GM12872 (cell line): ENCODE results near the gene BMP6.

Source experiments
- TF ChIP-seq, protein P1 (sequence below): IDR thresholded peaks from 3 replicates; pipeline ENCODE4 v1.5.1; 2011; ENCODE audit warnings: low read depth, mild to moderate bottlenecking, low read length, moderate library complexity; ENCODE audit not compliant: insufficient read depth

The BMP6 gene

DNA sequence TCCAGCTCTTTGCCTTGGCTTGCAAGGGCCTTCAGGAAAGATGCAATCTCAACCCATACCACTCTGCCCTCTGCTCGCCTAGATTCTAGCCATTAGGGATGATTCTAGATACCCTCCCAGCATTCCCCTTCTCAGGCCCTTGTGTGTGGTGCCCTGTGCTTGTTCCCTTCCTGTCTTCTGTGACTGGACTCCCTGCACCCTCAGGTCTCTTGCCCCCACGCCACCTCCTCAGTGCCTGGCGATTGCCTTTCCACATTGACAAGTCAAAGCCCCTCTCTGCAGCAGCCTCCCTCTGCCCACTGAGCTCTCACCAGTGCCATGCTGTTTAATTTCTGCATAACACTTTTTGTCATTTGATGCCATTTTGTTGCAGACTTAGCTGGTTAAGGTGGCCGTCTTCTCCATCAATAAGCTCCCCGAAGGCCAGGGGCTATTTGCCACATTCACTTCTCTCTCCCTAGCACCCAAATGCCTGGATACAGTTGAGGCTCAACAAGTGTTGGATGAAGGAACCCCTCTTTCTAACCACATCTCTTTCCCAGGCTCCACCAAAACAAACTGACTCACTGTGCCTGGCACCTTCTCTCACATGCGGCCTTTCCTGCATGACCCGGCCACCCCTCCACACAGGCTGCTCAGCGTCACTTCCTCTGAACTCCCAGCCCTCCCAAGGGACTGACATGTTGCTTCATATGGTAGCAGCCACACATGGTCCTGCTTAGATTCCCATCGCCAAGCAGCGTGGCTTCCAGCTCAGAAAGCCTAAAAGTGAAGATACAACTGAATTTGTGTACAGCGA, 189.3 kb downstream of the BMP6 start:
- TF ChIP-seq, protein P1, sequence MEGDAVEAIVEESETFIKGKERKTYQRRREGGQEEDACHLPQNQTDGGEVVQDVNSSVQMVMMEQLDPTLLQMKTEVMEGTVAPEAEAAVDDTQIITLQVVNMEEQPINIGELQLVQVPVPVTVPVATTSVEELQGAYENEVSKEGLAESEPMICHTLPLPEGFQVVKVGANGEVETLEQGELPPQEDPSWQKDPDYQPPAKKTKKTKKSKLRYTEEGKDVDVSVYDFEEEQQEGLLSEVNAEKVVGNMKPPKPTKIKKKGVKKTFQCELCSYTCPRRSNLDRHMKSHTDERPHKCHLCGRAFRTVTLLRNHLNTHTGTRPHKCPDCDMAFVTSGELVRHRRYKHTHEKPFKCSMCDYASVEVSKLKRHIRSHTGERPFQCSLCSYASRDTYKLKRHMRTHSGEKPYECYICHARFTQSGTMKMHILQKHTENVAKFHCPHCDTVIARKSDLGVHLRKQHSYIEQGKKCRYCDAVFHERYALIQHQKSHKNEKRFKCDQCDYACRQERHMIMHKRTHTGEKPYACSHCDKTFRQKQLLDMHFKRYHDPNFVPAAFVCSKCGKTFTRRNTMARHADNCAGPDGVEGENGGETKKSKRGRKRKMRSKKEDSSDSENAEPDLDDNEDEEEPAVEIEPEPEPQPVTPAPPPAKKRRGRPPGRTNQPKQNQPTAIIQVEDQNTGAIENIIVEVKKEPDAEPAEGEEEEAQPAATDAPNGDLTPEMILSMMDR: no peak

DNA sequence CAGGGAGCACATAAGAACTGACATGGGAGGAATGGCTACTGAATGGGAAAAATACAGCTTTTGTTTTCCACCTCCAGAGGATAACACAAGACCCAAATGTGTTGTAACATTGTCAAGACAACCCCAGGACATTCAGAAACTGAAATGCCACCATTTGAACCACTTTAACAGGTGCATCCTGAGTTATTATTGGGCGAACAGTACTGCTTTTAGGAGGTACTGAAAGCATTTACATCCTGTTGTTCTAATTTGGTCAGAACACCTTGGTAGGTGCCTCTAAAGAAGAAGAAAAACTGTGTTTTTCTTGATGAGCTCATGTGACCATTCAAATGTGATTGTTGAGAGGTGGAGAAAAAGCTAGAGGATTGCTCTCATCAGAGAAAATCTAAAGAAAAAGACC, 191.1 kb downstream of the BMP6 start:
- TF ChIP-seq, protein P1: no peak

GRCh38 chr6:7917729-7918128, 191.8 kb downstream of the BMP6 start:
- TF ChIP-seq, protein P1: no peak

DNA sequence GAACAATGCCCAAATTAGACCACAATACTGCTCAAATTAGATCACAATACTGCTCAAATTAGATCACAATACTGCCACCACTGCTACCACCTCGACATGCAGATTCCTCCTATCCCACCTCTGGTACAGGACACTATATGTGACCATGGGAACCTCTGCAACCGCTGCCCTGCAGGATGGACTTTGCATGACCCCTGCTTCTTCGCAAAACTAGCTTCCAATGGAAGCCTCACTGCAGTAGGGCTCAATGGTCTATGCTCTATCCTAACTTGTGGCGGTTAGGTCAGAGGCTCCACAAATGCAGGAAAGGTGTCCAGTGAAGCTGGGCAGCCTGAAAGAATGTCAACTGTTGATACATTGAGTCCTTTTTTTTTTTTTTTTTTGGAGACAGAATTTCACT, 192.5 kb downstream of the BMP6 start:
- TF ChIP-seq, protein P1: no peak

DNA sequence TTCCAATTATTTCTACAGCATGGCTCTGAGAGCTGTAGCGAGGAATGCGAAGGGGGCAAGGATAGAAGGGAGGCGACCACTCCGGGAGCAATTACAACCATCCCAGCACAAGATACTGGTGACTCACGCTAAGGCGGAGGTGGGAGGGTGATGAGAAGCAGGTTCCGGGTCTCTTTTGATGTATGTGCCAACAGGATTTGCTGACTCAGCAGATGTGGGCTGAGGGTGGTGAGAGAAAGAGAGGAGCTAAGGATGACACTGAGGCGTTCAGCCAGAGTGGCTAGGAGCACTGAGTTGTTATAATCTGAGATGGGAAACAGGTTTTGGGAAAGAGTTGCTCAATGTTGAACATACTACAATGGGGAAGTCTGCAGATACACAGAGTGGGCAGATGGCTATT, 194.0 kb downstream of the BMP6 start:
- TF ChIP-seq, protein P1: no peak

DNA sequence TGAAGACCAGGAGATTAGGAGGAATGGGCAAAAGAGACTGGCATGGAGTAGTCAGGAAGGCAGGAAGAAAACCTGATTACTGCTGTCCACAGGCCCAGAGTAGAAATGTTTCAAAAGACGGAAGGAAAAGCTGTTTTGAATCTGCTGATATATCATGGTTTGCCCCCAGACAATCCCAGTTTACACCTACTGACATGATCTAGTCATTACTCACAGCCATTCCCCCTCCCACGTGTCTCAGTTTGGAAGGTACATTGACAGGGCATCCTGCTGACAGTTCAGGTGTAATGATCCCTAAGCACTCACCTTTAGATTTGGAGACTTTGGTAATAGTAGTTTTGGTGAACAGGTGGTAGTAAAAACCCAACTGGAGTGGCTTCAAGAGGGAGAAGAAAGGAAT, 194.5 kb downstream of the BMP6 start:
- TF ChIP-seq, protein P1: no peak

DNA sequence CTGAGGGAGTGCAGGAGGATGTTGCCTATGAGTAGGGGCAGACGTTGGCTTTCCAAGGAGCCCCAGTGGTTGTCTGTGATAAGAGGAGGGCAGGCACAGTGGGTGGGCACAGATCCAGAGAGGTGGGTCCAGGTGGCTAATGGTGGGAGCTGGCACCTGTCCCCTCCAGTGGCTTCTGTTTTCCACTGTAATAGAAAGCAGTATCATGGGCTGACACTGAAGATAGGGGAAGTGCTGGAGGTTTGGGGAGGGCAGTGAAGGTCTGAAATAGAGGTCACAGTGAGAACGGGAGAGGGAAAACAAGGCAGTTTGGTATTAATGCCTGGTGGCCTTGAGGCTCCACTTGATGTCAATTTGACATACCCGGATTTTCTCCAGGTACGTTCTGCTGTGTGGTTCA, 195.1 kb downstream of the BMP6 start:
- TF ChIP-seq, protein P1: no peak

- TF ChIP-seq, protein P1: no peak
These were observed 195.8 kb downstream of the BMP6 start for GRCh38 chr6:7921632-7922092.
